DOHH2 (cell line): ENCODE results near the gene GRB7.

Source experiments
- EZH2phosphoT487 ChIP-seq: fragments of 200-600 bp; sonication (generic); IDR thresholded peaks from 2 replicates; pipeline ENCODE4 v1.6.1; 2017; ENCODE audit warnings: borderline replicate concordance, mild to moderate bottlenecking, antibody characterized with exemption, low read length, moderate library complexity, mixed read lengths
- TF ChIP-seq, protein P1 (sequence below): fragments of 200-600 bp; sonication (generic); IDR thresholded peaks from one replicate; pipeline ENCODE4 v1.5.1; 2014; ENCODE audit warnings: antibody characterized with exemption, mild to moderate bottlenecking, low read depth, low read length; ENCODE audit not compliant: poor library complexity, severe bottlenecking

DNA sequence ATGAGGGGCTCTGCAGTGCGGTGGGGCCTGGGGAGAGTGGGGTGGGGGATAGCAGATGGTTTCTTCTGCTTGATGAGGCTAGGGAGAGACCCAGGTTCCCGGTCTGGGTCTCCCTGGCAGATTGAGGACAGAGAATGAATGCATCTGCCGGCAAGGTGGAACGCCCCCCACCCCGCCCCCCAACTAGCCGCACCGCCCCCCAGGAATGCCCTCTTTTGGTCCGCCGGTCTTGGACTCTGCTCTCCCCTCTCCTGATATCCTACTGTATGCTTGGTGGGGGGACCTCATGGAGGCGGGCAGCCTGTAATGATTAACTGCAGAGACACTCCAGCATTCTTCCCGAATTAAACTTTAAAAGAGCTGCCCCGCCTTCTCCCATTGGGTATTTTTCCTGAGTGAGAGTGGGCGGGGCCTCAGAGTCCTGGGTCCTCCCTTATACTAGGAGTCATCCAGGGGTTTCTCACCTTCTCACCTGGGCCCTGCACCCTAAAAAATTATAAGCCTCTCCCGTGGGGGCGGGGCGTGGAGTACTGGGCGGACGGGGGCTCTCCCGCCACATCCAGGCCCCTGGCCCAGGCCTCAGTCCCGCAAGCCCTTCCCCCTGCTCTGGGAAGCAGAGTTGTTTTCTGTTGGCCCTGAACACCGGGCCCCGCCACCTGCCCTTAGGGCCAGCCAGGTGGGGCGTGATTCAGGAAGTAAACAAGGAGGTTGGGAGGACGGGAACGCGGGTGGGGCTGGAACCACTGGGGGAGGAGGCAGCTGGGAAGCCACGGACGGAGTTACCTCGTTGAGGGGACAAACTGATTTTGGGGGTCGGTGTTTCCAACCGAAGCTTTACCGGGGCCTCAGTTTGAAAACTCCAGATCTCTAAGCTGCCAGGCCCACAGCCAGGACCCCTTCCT is 1.5 kb downstream of the GRB7 start:
- TF ChIP-seq, protein P1, sequence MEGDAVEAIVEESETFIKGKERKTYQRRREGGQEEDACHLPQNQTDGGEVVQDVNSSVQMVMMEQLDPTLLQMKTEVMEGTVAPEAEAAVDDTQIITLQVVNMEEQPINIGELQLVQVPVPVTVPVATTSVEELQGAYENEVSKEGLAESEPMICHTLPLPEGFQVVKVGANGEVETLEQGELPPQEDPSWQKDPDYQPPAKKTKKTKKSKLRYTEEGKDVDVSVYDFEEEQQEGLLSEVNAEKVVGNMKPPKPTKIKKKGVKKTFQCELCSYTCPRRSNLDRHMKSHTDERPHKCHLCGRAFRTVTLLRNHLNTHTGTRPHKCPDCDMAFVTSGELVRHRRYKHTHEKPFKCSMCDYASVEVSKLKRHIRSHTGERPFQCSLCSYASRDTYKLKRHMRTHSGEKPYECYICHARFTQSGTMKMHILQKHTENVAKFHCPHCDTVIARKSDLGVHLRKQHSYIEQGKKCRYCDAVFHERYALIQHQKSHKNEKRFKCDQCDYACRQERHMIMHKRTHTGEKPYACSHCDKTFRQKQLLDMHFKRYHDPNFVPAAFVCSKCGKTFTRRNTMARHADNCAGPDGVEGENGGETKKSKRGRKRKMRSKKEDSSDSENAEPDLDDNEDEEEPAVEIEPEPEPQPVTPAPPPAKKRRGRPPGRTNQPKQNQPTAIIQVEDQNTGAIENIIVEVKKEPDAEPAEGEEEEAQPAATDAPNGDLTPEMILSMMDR = no peak
- TF ChIP-seq EZH2phosphoT487 = no peak
